WTC11 (cell line): ENCODE data around the gene CD34.

ENCODE experiments used
- CTCF ChIP-seq: fragments of 200-600 bp; IDR thresholded peaks from 2 replicates; pipeline ENCODE4 v1.8.0; 2022; ENCODE audit warnings: antibody characterized with exemption
- MLX ChIP-seq: sonication (generic); formaldehyde crosslinking; IDR thresholded peaks from 2 replicates; pipeline ENCODE4 v1.8.1; 2023; ENCODE audit warnings: mild to moderate bottlenecking, missing genetic modification reagents, moderate library complexity
- NR2C2 ChIP-seq: sonication (generic); formaldehyde crosslinking; IDR thresholded peaks from 2 replicates; pipeline ENCODE4 v1.8.0; 2022; ENCODE audit warnings: mild to moderate bottlenecking, missing genetic modification reagents
- NR3C1 ChIP-seq: sonication (generic); formaldehyde crosslinking; conservative IDR thresholded peaks from 2 replicates; pipeline ENCODE4 v1.8.1; 2023; ENCODE audit warnings: low read depth, mild to moderate bottlenecking, missing genetic modification reagents
- PREB ChIP-seq: sonication (generic); formaldehyde crosslinking; IDR thresholded peaks from 2 replicates; pipeline ENCODE4 v1.8.1; 2022; ENCODE audit warnings: mild to moderate bottlenecking, missing genetic modification reagents, moderate library complexity, borderline replicate concordance
- SP1 ChIP-seq: sonication (generic); formaldehyde crosslinking; conservative IDR thresholded peaks from 2 replicates; pipeline ENCODE4 v1.8.1; 2022; ENCODE audit warnings: missing genetic modification reagents
- USF2 ChIP-seq: sonication (generic); formaldehyde crosslinking; IDR thresholded peaks from 2 replicates; pipeline ENCODE4 v1.8.1; 2023; ENCODE audit warnings: mild to moderate bottlenecking, missing genetic modification reagents, moderate library complexity
- ZNF263 ChIP-seq: sonication (generic); formaldehyde crosslinking; IDR thresholded peaks from 2 replicates; pipeline ENCODE4 v1.8.1; 2022; ENCODE audit warnings: low read depth, mild to moderate bottlenecking, moderate library complexity, missing genetic modification reagents
- ZNF281 ChIP-seq: sonication (generic); formaldehyde crosslinking; IDR thresholded peaks from 2 replicates; pipeline ENCODE4 v1.8.0; 2023; ENCODE audit warnings: mild to moderate bottlenecking, missing genetic modification reagents
- ZNF317 ChIP-seq: sonication (generic); formaldehyde crosslinking; IDR thresholded peaks from 2 replicates; pipeline ENCODE4 v1.8.1; 2023; ENCODE audit warnings: low read depth, mild to moderate bottlenecking, moderate library complexity, missing genetic modification reagents, borderline replicate concordance

GRCh38 chr1:207833956-207834660, 76.8 kb downstream of the CD34 start:
- TF ChIP-seq USF2 (CRISPR knock-in tag) (no peak), CTCF (no peak), MLX (CRISPR knock-in tag) (no peak), NR2C2 (CRISPR knock-in tag) (no peak), ZNF317 (CRISPR knock-in tag) (no peak), ZNF281 (CRISPR knock-in tag) (no peak), SP1 (CRISPR knock-in tag) (no peak), NR3C1 (CRISPR knock-in tag) (no peak), ZNF263 (CRISPR knock-in tag) (no peak), PREB (CRISPR knock-in tag) (no peak)
